Measurements from ENCODE around the gene HPCAL4.

The HPCAL4 gene

GRCh38 chr1:39691383-39692151 lies at the start of gene HPCAL4:
Gene HPCAL4, minus strand, starts transcription at chr1:39691433. Its CDS starts 6,830 bp downstream, at chr1:39684603.
- DNase-seq (ENCODE audit: low read depth), result peak; percentile 75
- peak within 1 kb of the TSS; percentile 41 for H3K4me3 ChIP-seq (ENCODE audit: low read depth, low read length)
- TF ChIP-seq CTCF (IDR thresholded peaks at IDR 0.05; ENCODE audit: control insufficient read depth, extremely low read depth, insufficient read depth), result no peak

GRCh38 chr1:39738622-39739366 lies 47.6 kb upstream of the HPCAL4 start, which contains the start of gene PPIE:
Gene PPIE, plus strand, starts transcription at chr1:39738882. Its CDS starts 19 bp downstream, at chr1:39738901.
- DNase-seq (ENCODE audit: low read depth), result peak; percentile 57
- peak within 1 kb of the TSS; percentile 77 for H3K4me3 ChIP-seq (ENCODE audit: low read depth, low read length)
- no peak for TF ChIP-seq CTCF (IDR thresholded peaks at IDR 0.05; ENCODE audit: control insufficient read depth, extremely low read depth, insufficient read depth)

GRCh38 chr1:39737546-39738169 lies 46.4 kb upstream of the HPCAL4 start:
- DNase-seq (ENCODE audit: low read depth), result no peak
- TF ChIP-seq CTCF (IDR thresholded peaks at IDR 0.05; ENCODE audit: control insufficient read depth, extremely low read depth, insufficient read depth), result no peak
- no peak overlapping the region for H3K4me3 ChIP-seq (ENCODE audit: low read depth, low read length)

GRCh38 chr1:39735731-39736130 lies 44.5 kb upstream of the HPCAL4 start:
- TF ChIP-seq CTCF (IDR thresholded peaks at IDR 0.05; ENCODE audit: control insufficient read depth, extremely low read depth, insufficient read depth), result no peak
- no peak for DNase-seq (ENCODE audit: low read depth)

GRCh38 chr1:39733161-39733560 lies 41.9 kb upstream of the HPCAL4 start:
- TF ChIP-seq CTCF (IDR thresholded peaks at IDR 0.05; ENCODE audit: control insufficient read depth, extremely low read depth, insufficient read depth), result no peak
- no peak for DNase-seq (ENCODE audit: low read depth)
- H3K4me3 ChIP-seq (ENCODE audit: low read depth, low read length), result no peak overlapping the region

More at GRCh38 chr1:39735731-39736130, 44.5 kb upstream of the HPCAL4 start:
- H3K4me3 ChIP-seq (ENCODE audit: low read depth, low read length), result no peak overlapping the region

GRCh38 chr1:39732730-39733129 lies 41.5 kb upstream of the HPCAL4 start:
- TF ChIP-seq CTCF (IDR thresholded peaks at IDR 0.05; ENCODE audit: control insufficient read depth, extremely low read depth, insufficient read depth), result no peak

More at GRCh38 chr1:39732730-39733129, 41.5 kb upstream of the HPCAL4 start:
- DNase-seq (ENCODE audit: low read depth), result no peak
- no peak overlapping the region for H3K4me3 ChIP-seq (ENCODE audit: low read depth, low read length)
